Choroid plexus epithelial cell (primary cell): Measurements from ENCODE around the gene MRFAP1L1.

Source experiments
- DNase-seq: peaks from one replicate; pipeline ENCODE4 v3.0.0-alpha.2; 2010; ENCODE audit warnings: low read depth
- H3K4me3 ChIP-seq: 2 replicates; pipeline ENCODE4 v1.5.1; 2011; ENCODE audit warnings: low read depth, mild to moderate bottlenecking, control low read depth, low read length, moderate library complexity
- CTCF ChIP-seq: conservative IDR thresholded peaks from 2 replicates; pipeline ENCODE4 v1.5.1; 2011; ENCODE audit warnings: low read depth, mild to moderate bottlenecking, control low read depth, inconsistent platforms, low read length, moderate library complexity

MRFAP1L1 gene

GRCh38 chr4:6733358-6734164 lies 23.9 kb upstream of the MRFAP1L1 start:
- TF ChIP-seq CTCF, result no peak
- H3K4me3 ChIP-seq, result no peak overlapping the region
- no peak for DNase-seq

DNA sequence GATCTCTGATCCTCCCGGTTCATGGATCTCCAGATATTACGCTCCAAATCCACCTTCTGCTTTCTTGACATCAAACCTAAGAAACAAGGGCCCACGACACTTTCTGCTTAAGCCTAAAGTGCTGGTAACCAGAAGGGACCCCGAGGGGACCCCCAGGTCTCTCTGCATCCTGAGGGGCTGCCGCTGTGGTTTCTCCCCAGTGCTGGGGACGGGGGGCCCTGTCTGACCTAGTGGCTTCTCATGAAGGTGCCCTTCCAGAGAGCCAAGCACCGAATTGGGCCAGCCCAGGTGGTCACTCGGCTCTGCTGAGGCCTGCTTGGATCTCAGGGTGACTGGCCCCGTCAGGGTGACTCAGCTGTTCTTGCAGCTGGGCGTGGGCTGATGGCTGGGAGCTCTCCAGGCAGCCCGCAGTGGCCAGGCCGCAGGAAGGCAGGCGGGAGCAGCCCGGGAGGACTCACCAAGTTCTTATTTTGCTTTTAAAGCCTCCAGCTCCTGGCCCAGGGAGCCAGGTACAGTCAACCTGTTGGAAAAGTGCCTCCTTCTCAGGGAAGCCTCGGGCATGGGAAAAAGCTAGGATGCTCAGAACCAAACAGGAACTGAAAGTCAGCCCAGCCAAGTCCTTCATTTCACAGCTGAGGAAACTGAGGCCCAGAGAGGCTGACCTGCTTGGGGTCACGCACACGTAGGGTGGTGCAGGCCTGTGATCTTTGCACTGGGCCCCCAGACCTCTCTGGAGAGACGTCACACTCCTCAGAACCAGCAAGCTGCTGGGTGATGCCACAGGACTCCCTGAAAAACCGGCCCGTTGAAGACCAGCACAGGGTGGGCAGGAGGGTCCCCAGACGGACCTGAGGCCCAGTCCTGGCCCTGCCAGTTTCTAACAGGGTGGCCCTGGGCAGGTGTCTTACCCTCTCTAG lies 23.0 kb upstream of the MRFAP1L1 start:
- DNase-seq, result peak; percentile 95
- no peak for TF ChIP-seq CTCF
- H3K4me3 ChIP-seq, result no peak overlapping the region

- no peak for DNase-seq
- no peak overlapping the region for H3K4me3 ChIP-seq
- no peak for TF ChIP-seq CTCF
These were observed 22.1 kb upstream of the MRFAP1L1 start for GRCh38 chr4:6731780-6732179.

DNA sequence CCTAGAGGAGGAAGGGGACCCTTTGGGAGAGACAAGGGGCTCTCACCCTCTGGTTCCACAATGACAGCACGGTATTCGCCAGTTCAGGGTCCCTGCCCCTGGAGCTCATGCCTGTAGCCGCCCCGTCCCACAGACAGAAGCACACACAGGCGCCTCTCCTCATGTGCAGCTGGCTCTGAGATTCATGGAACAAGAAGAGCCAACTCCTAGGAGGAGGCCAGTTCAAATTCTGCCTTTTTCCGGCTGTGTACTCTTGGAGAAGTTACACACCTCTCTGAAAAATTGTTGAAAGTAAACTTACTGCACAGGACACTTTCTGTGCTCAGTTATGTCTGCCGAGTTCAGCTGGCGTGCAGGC lies 21.6 kb upstream of the MRFAP1L1 start:
- TF ChIP-seq CTCF, result no peak
- H3K4me3 ChIP-seq, result no peak overlapping the region
- no peak for DNase-seq

GRCh38 chr4:6730603-6731317 lies 21.1 kb upstream of the MRFAP1L1 start:
- no peak for DNase-seq
- TF ChIP-seq CTCF, result no peak
- no peak overlapping the region for H3K4me3 ChIP-seq

DNA sequence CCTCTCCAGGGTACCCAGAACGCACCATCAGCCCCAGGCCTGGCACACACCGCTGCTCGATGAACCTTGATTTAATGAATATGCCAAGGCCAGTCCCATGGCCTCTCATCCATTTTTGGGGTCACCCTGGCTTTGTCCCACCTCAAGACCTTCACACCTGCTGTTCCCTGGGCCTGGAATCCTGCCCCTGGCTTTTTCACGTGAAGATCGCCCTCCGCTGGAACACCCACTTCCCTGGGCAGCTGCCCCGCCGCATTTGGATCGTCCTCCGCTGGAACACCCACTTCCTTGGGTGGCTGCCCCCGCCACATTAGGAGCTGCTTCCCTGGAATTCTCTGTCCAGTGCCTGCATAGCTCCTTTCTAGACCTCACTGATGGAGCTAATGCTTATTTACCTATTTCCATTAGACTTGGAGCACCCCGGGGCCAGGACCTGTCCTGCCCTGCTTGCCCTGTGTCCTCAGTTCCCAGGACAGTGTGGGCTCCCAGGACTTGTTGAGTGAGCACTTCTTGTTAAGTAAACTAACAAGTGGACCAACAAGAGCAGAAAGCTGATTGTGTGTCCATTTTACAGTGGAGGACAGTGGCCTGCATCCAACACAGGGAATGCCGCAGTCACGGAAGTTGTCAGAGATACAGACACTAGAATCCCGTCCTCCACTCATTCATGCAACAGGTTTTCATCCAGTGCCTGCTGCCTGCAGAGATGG lies 18.8 kb upstream of the MRFAP1L1 start:
- DNase-seq, result no peak
- no peak for TF ChIP-seq CTCF
- H3K4me3 ChIP-seq, result no peak overlapping the region
